HEK293 (cell line): ENCODE measurements around the gene RIMS4.

ENCODE experiments used
- RBAK ChIP-seq: fragments of 450-650 bp; formaldehyde crosslinking; IDR thresholded peaks from 2 replicates; pipeline ENCODE4 v1.5.1; 2016; ENCODE audit warnings: missing biosample characterization, missing genetic modification characterization
- ZNF211 ChIP-seq: fragments of 450-650 bp; formaldehyde crosslinking; IDR thresholded peaks from 2 replicates; pipeline ENCODE4 v1.5.1; 2016; ENCODE audit warnings: low read depth, missing biosample characterization, missing genetic modification characterization
- ZNF24 ChIP-seq: fragments of 450-650 bp; formaldehyde crosslinking; IDR thresholded peaks from 2 replicates; pipeline ENCODE4 v1.5.1; 2016; ENCODE audit warnings: missing biosample characterization, missing genetic modification characterization
- ZNF280C ChIP-seq: fragments of 450-650 bp; formaldehyde crosslinking; IDR thresholded peaks from 2 replicates; pipeline ENCODE4 v1.5.1; 2016; ENCODE audit warnings: missing biosample characterization, missing genetic modification characterization
- ZNF776 ChIP-seq: fragments of 450-650 bp; formaldehyde crosslinking; IDR thresholded peaks from 2 replicates; pipeline ENCODE4 v1.5.0; 2017; ENCODE audit warnings: missing biosample characterization, missing genetic modification characterization, borderline replicate concordance
- ZSCAN30 ChIP-seq: fragments of 450-650 bp; IDR thresholded peaks from 2 replicates; pipeline ENCODE4 v1.5.1; 2018; ENCODE audit warnings: missing biosample characterization, mild to moderate bottlenecking, missing genetic modification characterization, moderate library complexity
- TF ChIP-seq, protein P1 (sequence below): fragments of 450-650 bp; formaldehyde crosslinking; IDR thresholded peaks from 2 replicates; pipeline ENCODE4 v1.5.1; 2016; ENCODE audit warnings: missing biosample characterization, missing genetic modification characterization, low read depth
- TF ChIP-seq, protein P2 (sequence below): fragments of 450-650 bp; formaldehyde crosslinking; IDR thresholded peaks from 2 replicates; pipeline ENCODE4 v1.5.1; 2016; ENCODE audit warnings: missing biosample characterization, missing genetic modification characterization
- TF ChIP-seq, protein P3 (sequence below): fragments of 450-650 bp; formaldehyde crosslinking; IDR thresholded peaks from 2 replicates; pipeline ENCODE4 v1.5.1; 2016; ENCODE audit warnings: missing biosample characterization, missing genetic modification characterization

DNA sequence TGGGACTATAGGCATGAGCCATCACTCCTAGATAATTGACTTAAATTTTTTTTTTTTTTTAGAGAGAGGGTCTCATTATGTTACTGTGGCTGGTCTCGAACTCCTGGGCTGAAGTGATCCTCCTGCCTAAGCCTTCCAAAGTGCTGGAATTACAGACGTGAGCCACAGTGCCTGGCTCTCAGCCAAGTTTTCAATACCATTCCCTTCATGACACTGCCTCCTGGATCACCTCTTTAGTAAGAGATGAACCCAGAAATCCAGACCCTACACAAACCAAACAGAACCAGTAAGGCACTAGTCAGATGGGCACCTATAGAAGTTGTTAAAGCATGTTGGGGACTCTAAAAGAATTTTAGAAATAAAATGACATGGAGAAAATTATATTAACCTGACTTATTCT, 18.3 kb upstream of the RIMS4 start:
- TF ChIP-seq, protein P1, sequence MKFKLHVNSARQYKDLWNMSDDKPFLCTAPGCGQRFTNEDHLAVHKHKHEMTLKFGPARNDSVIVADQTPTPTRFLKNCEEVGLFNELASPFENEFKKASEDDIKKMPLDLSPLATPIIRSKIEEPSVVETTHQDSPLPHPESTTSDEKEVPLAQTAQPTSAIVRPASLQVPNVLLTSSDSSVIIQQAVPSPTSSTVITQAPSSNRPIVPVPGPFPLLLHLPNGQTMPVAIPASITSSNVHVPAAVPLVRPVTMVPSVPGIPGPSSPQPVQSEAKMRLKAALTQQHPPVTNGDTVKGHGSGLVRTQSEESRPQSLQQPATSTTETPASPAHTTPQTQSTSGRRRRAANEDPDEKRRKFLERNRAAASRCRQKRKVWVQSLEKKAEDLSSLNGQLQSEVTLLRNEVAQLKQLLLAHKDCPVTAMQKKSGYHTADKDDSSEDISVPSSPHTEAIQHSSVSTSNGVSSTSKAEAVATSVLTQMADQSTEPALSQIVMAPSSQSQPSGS (tag by site-specific recombination): no peak
- TF ChIP-seq, protein P2, sequence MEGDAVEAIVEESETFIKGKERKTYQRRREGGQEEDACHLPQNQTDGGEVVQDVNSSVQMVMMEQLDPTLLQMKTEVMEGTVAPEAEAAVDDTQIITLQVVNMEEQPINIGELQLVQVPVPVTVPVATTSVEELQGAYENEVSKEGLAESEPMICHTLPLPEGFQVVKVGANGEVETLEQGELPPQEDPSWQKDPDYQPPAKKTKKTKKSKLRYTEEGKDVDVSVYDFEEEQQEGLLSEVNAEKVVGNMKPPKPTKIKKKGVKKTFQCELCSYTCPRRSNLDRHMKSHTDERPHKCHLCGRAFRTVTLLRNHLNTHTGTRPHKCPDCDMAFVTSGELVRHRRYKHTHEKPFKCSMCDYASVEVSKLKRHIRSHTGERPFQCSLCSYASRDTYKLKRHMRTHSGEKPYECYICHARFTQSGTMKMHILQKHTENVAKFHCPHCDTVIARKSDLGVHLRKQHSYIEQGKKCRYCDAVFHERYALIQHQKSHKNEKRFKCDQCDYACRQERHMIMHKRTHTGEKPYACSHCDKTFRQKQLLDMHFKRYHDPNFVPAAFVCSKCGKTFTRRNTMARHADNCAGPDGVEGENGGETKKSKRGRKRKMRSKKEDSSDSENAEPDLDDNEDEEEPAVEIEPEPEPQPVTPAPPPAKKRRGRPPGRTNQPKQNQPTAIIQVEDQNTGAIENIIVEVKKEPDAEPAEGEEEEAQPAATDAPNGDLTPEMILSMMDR: no peak
- no peak for TF ChIP-seq ZNF24 (tag by site-specific recombination)
- TF ChIP-seq, protein P3, sequence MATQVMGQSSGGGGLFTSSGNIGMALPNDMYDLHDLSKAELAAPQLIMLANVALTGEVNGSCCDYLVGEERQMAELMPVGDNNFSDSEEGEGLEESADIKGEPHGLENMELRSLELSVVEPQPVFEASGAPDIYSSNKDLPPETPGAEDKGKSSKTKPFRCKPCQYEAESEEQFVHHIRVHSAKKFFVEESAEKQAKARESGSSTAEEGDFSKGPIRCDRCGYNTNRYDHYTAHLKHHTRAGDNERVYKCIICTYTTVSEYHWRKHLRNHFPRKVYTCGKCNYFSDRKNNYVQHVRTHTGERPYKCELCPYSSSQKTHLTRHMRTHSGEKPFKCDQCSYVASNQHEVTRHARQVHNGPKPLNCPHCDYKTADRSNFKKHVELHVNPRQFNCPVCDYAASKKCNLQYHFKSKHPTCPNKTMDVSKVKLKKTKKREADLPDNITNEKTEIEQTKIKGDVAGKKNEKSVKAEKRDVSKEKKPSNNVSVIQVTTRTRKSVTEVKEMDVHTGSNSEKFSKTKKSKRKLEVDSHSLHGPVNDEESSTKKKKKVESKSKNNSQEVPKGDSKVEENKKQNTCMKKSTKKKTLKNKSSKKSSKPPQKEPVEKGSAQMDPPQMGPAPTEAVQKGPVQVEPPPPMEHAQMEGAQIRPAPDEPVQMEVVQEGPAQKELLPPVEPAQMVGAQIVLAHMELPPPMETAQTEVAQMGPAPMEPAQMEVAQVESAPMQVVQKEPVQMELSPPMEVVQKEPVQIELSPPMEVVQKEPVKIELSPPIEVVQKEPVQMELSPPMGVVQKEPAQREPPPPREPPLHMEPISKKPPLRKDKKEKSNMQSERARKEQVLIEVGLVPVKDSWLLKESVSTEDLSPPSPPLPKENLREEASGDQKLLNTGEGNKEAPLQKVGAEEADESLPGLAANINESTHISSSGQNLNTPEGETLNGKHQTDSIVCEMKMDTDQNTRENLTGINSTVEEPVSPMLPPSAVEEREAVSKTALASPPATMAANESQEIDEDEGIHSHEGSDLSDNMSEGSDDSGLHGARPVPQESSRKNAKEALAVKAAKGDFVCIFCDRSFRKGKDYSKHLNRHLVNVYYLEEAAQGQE (tag by site-specific recombination): no peak
- no peak for TF ChIP-seq ZNF776
- TF ChIP-seq ZNF211 (tag by site-specific recombination): no peak
- TF ChIP-seq RBAK (tag by site-specific recombination): no peak
- TF ChIP-seq ZSCAN30 (tag by site-specific recombination): no peak
- TF ChIP-seq ZNF280C (tag by site-specific recombination): no peak
